MM.1S (cell line): ENCODE results near the gene PRKCA.
"Not testable (repeated sequence)": the region's sequence is repeated elsewhere in the genome, so short reads cannot be mapped to it uniquely, and the experiment has no call there.

Source experiments
- DNase-seq: peaks from one replicate; pipeline ENCODE4 v3.0.0-alpha.2; 2015
- H2AFZ ChIP-seq: fragments of 300-600 bp; sonication (generic); 2 replicates; pipeline ENCODE4 v1.6.0; 2016; ENCODE audit warnings: antibody characterized with exemption, low read length
- H3F3A ChIP-seq: fragments of 300-600 bp; sonication (generic); 2 replicates; pipeline ENCODE4 v1.6.1; 2016; ENCODE audit warnings: mild to moderate bottlenecking, antibody characterized with exemption, low read length, moderate library complexity, mixed read lengths; ENCODE audit not compliant: insufficient read depth
- H3K27ac ChIP-seq: fragments of 300-600 bp; sonication (generic); 2 replicates; pipeline ENCODE4 v1.5.1; 2016; ENCODE audit warnings: mild to moderate bottlenecking, low read length
- H3K27me3 ChIP-seq: fragments of 300-600 bp; sonication (generic); replicated peaks from 2 replicates; pipeline ENCODE4 v1.6.0; 2016; ENCODE audit warnings: low read length; ENCODE audit not compliant: insufficient read depth
- H3K36me3 ChIP-seq: fragments of 300-600 bp; sonication (generic); replicated peaks from 2 replicates; pipeline ENCODE4 v1.6.1; 2016; ENCODE audit warnings: mild to moderate bottlenecking, low read length, mixed read lengths; ENCODE audit not compliant: insufficient read depth
- H3K4me1 ChIP-seq: fragments of 300-600 bp; sonication (generic); 2 replicates; pipeline ENCODE4 v1.6.1; 2016; ENCODE audit warnings: low read length, mixed read lengths
- H3K4me2 ChIP-seq: fragments of 300-600 bp; sonication (generic); 2 replicates; pipeline ENCODE4 v1.6.0; 2016; ENCODE audit warnings: low read depth, low read length
- H3K4me3 ChIP-seq: fragments of 300-600 bp; sonication (generic); 2 replicates; pipeline ENCODE4 v1.5.1; 2016; ENCODE audit warnings: low read length, mixed read lengths
- H3K79me2 ChIP-seq: fragments of 300-600 bp; sonication (generic); 2 replicates; pipeline ENCODE4 v1.6.1; 2016; ENCODE audit warnings: mixed run types, low read length, mixed read lengths
- H3K9ac ChIP-seq: fragments of 300-600 bp; sonication (generic); 2 replicates; pipeline ENCODE4 v1.6.1; 2016; ENCODE audit warnings: low read length, mixed read lengths
- H3K9me2 ChIP-seq: fragments of 300-600 bp; sonication (generic); replicated peaks from 2 replicates; pipeline ENCODE4 v1.6.1; 2016; ENCODE audit warnings: mild to moderate bottlenecking, low read length, mixed read lengths; ENCODE audit not compliant: insufficient read depth
- H3K9me3 ChIP-seq: fragments of 300-600 bp; sonication (generic); replicated peaks from 2 replicates; pipeline ENCODE4 v1.6.1; 2016; ENCODE audit warnings: mild to moderate bottlenecking, low read length, mixed read lengths; ENCODE audit not compliant: insufficient read depth
- H4K20me1 ChIP-seq: fragments of 300-600 bp; sonication (generic); 2 replicates; pipeline ENCODE4 v1.6.1; 2016; ENCODE audit warnings: mild to moderate bottlenecking, low read length, moderate library complexity, mixed read lengths; ENCODE audit not compliant: insufficient read depth
- CTCF ChIP-seq: fragments of 300-600 bp; sonication (generic); IDR thresholded peaks from 2 replicates; pipeline ENCODE4 v1.5.1; 2016; ENCODE audit warnings: antibody characterized with exemption, low read length, mixed read lengths
- EZH2 ChIP-seq: fragments of 300-600 bp; sonication (generic); optimal IDR thresholded peaks from 2 replicates; pipeline ENCODE3; 2017; ENCODE audit warnings: low read depth, mild to moderate bottlenecking, antibody characterized with exemption, low read length, mixed read lengths
- EZH2phosphoT487 ChIP-seq: fragments of 300-600 bp; sonication (generic); IDR thresholded peaks from 2 replicates; pipeline ENCODE4 v1.6.1; 2018; ENCODE audit warnings: antibody characterized with exemption, low read length

Gene PRKCA

GRCh38 chr17:66347661-66348514, 45.5 kb downstream of the PRKCA start:
- H2AFZ ChIP-seq, result no peak overlapping the region
- TF ChIP-seq EZH2 (no peak), CTCF (no peak), EZH2phosphoT487 (no peak)
- peaks cover 32% of the 10 kb centered on the region for H3K79me2 ChIP-seq
- H3K4me1 ChIP-seq, result no peaks in the 10 kb centered on the region
- no peaks in the 10 kb centered on the region for H3K9me2 ChIP-seq
- H3K4me2 ChIP-seq, result no peak overlapping the region
- H4K20me1 ChIP-seq, result no peaks in the 10 kb centered on the region
- DNase-seq, result no peak
- H3K9ac ChIP-seq, result no peak overlapping the region
- H3K4me3 ChIP-seq, result no peak overlapping the region
- no peaks in the 10 kb centered on the region for H3F3A ChIP-seq
- H3K27me3 ChIP-seq, result no peaks in the 10 kb centered on the region
- H3K9me3 ChIP-seq, result no peaks in the 10 kb centered on the region
- H3K27ac ChIP-seq, result no peak overlapping the region
- H3K36me3 ChIP-seq, result no peaks in the 10 kb centered on the region

DNA sequence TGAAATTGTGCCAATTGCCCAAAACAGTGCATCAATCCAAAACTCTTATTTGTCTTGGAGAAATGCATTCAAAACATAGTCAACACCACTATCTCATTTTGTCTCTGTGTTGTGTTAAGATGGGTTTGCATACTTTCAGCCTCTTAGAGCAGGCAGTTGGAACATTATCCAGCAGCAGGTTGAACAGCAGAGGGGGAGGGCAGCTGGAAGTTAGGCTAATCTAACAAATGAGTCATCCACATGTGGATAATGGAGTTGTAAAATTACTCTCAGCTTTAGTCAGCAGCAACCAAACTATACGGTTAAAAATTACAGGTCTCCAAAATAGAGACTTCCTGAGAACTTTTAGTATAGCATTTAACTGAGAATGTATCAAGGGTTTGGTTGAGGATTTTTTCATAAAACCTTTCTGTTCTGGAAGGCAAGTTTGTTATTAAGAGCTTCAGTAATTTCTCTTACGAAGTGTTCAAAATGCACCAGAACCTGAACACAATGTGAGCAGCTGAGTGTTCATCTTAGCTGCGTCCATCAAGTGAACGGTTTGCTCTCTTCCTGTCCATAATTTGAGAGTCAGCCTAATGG, 46.3 kb downstream of the PRKCA start:
- no peaks in the 10 kb centered on the region for H3F3A ChIP-seq
- no peak overlapping the region for H3K9ac ChIP-seq
- no peak overlapping the region for H3K4me3 ChIP-seq
- H4K20me1 ChIP-seq, result no peaks in the 10 kb centered on the region
- H3K4me1 ChIP-seq, result no peaks in the 10 kb centered on the region
- no peak for DNase-seq
- H2AFZ ChIP-seq, result no peak overlapping the region
- peaks cover 31% of the 10 kb centered on the region for H3K79me2 ChIP-seq
- TF ChIP-seq EZH2 (no peak), EZH2phosphoT487 (no peak), CTCF (no peak)
- H3K36me3 ChIP-seq, result no peaks in the 10 kb centered on the region
- H3K9me3 ChIP-seq, result no peaks in the 10 kb centered on the region
- no peaks in the 10 kb centered on the region for H3K27me3 ChIP-seq
- no peak overlapping the region for H3K4me2 ChIP-seq
- no peaks in the 10 kb centered on the region for H3K9me2 ChIP-seq
- H3K27ac ChIP-seq, result no peak overlapping the region

GRCh38 chr17:66349521-66350254, 47.3 kb downstream of the PRKCA start:
- Histone ChIP-seq H3K36me3 (no peaks in the 10 kb centered on the region), H3K27ac (no peak overlapping the region), H3F3A (no peaks in the 10 kb centered on the region), H4K20me1 (no peaks in the 10 kb centered on the region), H3K4me2 (no peak overlapping the region), H3K27me3 (no peaks in the 10 kb centered on the region), H3K9me3 (no peaks in the 10 kb centered on the region), H2AFZ (no peak overlapping the region), H3K4me3 (no peak overlapping the region), H3K4me1 (no peaks in the 10 kb centered on the region), H3K9me2 (no peaks in the 10 kb centered on the region), H3K79me2 (peaks cover 31% of the 10 kb centered on the region), H3K9ac (no peak overlapping the region)
- DNase-seq, result no peak
- TF ChIP-seq CTCF (no peak), EZH2phosphoT487 (no peak), EZH2 (no peak)

- H3K79me2 ChIP-seq, result peaks cover 27% of the 10 kb centered on the region
- H3F3A ChIP-seq, H3K4me2 ChIP-seq, H2AFZ ChIP-seq, H3K9me3 ChIP-seq, H3K4me1 ChIP-seq, H3K27me3 ChIP-seq, H3K9me2 ChIP-seq, H3K27ac ChIP-seq, H3K36me3 ChIP-seq, H4K20me1 ChIP-seq, H3K4me3 ChIP-seq, DNase-seq, H3K9ac ChIP-seq: not testable (repeated sequence)
Measured at GRCh38 chr17:66350576-66350975, 48.2 kb downstream of the PRKCA start.
